ENCODE results near the gene HS1BP3. TPM values are rescaled to one million over a fixed set of nuclear protein-coding genes. Genes with fewer than 3 reads are reported as not detected.

HS1BP3 gene
- total RNA-seq, 2 experiments from 2014 or later, result 14.1 to 14.4 TPM

DNA sequence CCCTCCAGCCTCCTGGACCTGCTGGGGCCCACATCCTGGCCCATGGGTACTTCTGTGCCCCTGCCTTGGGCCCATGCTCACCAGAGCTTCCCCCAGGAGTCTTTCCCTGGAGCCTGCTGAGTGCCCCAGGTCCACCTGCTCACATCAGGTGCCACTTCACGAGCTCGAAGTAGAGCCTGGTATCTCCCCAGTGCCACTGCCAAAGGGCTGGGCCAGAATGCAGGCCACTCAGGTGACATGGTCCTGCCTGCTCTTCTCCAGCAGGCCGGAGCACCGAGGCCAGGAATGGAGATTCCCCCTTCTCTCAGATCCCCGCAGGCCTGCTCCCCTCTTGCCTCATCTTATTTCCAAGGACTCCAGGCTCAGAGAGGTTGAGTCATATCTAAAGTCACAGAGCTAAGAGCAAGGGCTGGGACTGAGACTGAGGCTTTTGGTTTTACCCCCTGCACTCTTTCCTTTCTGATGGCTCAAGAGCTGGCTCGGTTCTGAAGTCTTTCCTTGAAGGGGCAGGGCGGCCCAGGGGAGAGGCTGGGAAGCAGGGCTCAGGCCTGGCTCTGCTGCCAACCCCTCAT, 79.2 kb downstream of the HS1BP3 start:
- ChIA-PET POLR2A (no interaction called here), CTCF (interaction anchor here (1.0 to 1.4 kb wide), 2 partner anchors 15 to 80 kb away, joined by 3 to 5 read pairs; partner anchors contain the start of gene HS1BP3)
- Mint-ChIP-seq H3K9me3 (no peaks in the 10 kb centered on the region), H3K27me3 (peaks cover 2% of the 10 kb centered on the region), H3K4me1 (peaks cover 20% of the 10 kb centered on the region), H3K36me3 (ENCODE audit: low read depth) (peaks cover 6% of the 10 kb centered on the region), H3K27ac (peak overlapping the region; percentile 25), H3K4me3 (no peak overlapping the region)
- DNase-seq, result no peak

DNA sequence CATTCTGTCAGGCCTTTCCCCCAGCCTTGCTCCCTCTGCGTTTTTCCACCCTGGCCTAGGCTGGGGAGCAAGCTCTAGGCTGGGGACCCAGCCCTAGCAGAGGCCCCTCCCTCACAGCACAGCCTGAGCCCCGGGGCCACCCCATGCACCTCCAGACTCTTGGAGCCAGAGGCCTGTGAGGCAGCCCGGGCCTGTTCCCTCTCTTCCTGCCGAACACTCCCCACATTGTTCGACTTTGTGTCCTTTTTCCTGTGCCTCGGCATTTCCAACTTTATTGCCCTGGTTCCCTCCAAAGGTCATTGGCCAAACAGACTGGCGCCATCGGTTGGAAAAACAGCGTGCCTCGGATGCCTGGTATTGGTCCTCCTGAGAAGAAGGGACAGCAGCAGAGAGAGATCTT, 79.7 kb downstream of the HS1BP3 start:
- peaks cover 15% of the 10 kb centered on the region for H3K4me1 Mint-ChIP-seq
- no peak overlapping the region for H3K27ac Mint-ChIP-seq
- peaks cover 2% of the 10 kb centered on the region for H3K27me3 Mint-ChIP-seq
- CTCF ChIA-PET, result interaction anchor here (1.0 to 1.4 kb wide), 3 partner anchors 15 to 80 kb away, joined by 3 to 5 read pairs (median 3); partner anchors contain the start of gene HS1BP3
- no peaks in the 10 kb centered on the region for H3K9me3 Mint-ChIP-seq
- peaks cover under 1% of the 10 kb centered on the region for H3K36me3 Mint-ChIP-seq (ENCODE audit: low read depth)
- POLR2A ChIA-PET, result no interaction called here
- DNase-seq, result no peak
- H3K4me3 Mint-ChIP-seq, result no peak overlapping the region

DNA sequence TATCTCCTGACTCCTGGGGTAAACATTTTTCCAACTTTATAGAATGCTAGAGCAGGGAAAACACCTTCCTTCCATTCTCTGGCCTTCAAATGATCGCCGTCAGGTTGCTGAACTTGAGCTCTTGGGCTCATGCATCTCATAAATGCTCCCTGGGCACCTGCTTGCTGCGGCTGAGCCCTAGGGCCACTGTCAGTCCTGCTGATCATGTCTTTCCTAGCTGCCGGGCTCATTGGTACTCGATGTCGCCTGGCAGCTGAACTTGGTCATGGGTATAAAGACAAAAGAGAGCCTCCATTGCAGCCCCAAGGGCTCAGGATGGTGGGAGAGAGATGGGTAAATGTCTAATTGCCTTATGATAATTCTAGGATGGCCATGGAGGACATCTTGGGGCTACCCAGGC, 80.6 kb downstream of the HS1BP3 start:
- H3K27me3 Mint-ChIP-seq, result peaks cover 4% of the 10 kb centered on the region
- H3K4me1 Mint-ChIP-seq, result peaks cover 11% of the 10 kb centered on the region
- no peak overlapping the region for H3K4me3 Mint-ChIP-seq
- H3K27ac Mint-ChIP-seq, result no peak overlapping the region
- DNase-seq, result no peak
- no peaks in the 10 kb centered on the region for H3K36me3 Mint-ChIP-seq (ENCODE audit: low read depth)
- CTCF ChIA-PET, result interaction anchor here (1.4 kb wide), 1 partner anchor 18 kb away, joined by 3 read pairs; no protein-coding TSS in a partner anchor
- no peaks in the 10 kb centered on the region for H3K9me3 Mint-ChIP-seq
- POLR2A ChIA-PET, result no interaction called here

DNA sequence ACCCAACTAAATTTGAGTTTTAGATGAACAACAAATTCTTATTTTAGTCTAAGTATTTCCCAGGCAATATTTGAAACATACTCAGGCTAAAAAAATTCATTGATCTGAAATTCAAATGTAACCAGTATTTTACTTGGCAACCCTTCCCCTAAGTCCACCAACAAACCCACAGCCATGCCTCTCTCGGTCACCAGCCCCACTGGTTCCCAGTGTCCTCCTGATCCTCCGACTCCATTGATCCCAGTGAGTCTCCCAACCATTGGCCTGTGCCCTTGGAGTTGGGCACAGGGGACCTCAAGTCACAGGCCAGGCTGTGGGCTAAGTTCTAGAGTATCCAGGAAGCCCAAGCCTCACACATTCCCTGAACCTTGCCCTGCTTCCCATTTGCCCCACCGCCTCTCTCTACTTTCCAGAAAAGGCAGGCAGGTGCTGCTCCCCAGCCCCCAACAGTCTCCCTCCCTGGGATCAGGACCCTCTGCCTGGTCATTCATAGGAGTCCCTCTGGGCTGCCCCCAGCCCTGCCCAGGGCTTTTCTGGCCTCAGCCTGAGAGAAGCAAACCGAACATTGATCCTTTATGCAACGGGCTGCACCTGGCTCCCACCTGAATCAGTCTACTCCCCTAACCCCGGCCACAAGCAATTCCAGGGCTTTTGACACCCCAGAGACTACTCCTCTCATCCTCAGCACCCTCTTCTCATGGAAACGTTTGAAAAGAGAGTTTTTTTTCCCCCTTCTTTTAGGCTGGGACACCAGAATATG, 81.3 kb downstream of the HS1BP3 start:
- H3K36me3 Mint-ChIP-seq (ENCODE audit: low read depth), result no peaks in the 10 kb centered on the region
- H3K4me1 Mint-ChIP-seq, result peaks cover 11% of the 10 kb centered on the region
- H3K27me3 Mint-ChIP-seq, result peaks cover 5% of the 10 kb centered on the region
- DNase-seq, result no peak
- H3K9me3 Mint-ChIP-seq, result no peaks in the 10 kb centered on the region
- POLR2A ChIA-PET, result no interaction called here
- no peak overlapping the region for H3K4me3 Mint-ChIP-seq
- H3K27ac Mint-ChIP-seq, result peak overlapping the region; percentile 25
- CTCF ChIA-PET, result interaction anchor here (0.6 to 1.4 kb wide), 2 partner anchors 18 to 860 kb away, joined by 3 to 5 read pairs; no protein-coding TSS in a partner anchor

DNA sequence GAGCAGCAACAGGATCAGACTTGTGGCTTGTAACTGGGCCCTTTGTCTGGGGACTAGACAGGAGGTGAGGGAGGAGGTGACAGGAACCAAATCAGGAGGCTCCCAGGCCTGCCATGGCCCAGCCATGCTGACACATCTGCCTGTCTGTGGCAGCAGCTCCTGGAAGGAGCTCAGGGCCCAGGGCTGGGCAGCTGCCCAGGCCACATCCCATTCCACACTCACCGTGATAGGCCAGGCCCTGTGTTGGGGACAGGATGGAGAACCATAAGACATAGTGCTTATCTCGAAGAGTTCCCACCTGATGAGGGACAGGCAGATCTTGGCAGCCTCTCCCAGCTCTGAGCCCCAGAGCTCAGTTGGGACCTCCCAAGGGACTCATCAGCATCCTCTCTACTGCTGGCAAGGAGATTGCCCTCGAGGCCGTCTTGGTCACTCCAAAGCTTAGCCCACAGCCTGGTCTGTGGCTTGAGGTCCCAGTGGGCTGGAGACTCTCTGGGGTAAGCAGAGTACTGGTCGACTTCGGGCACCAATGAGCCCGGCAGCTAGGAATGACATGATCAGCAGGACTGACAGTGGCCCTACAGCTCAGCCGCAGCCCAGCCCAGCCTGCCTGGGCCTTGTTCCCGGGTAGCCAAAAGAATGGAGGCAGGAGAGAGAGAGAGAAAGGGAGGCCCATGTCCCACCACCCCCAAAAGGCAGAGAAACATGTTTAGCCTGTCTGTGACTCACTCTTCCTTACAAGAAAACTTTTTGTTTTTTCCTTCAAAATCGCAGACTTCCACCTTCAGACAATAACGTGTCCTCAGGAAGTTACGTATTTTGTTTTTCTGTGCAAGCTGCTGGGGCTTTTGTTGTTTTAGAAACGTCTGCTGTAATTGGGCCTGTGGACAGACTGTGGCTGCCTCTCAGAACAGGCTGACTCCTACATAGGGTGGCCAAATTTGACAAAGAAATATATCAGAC, 82.1 kb downstream of the HS1BP3 start:
- H3K4me1 Mint-ChIP-seq, result peaks cover 4% of the 10 kb centered on the region
- no peak overlapping the region for H3K27ac Mint-ChIP-seq
- no peaks in the 10 kb centered on the region for H3K36me3 Mint-ChIP-seq (ENCODE audit: low read depth)
- ChIA-PET CTCF (interaction anchor here (0.6 to 1.4 kb wide), 5 partner anchors 10 to 859 kb away, joined by 3 to 5 read pairs (median 3); no protein-coding TSS in a partner anchor), POLR2A (no interaction called here)
- H3K9me3 Mint-ChIP-seq, result no peaks in the 10 kb centered on the region
- H3K27me3 Mint-ChIP-seq, result peaks cover 6% of the 10 kb centered on the region
- DNase-seq, result no peak
- H3K4me3 Mint-ChIP-seq, result no peak overlapping the region

DNA sequence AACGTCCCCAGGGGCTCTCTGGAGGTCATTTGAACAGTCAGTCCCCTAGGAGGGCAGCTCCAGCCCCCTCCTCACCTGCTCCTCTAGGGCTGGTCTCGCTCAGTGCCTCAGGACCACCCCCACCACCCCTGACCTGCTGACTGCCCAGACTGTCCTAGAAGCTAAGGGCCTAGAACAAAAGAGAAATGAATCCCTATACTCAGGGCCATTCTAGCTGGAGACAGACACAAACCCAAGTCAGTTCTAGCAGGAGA, 83.0 kb downstream of the HS1BP3 start:
- H3K4me3 Mint-ChIP-seq, result no peak overlapping the region
- H3K9me3 Mint-ChIP-seq, result no peaks in the 10 kb centered on the region
- no peak for DNase-seq
- ChIA-PET CTCF (interaction anchor here (1.4 kb wide), 2 partner anchors 11 to 18 kb away, joined by 3 to 4 read pairs; no protein-coding TSS in a partner anchor), POLR2A (no interaction called here)
- H3K36me3 Mint-ChIP-seq (ENCODE audit: low read depth), result no peaks in the 10 kb centered on the region
- peaks cover 4% of the 10 kb centered on the region for H3K4me1 Mint-ChIP-seq
- peaks cover 6% of the 10 kb centered on the region for H3K27me3 Mint-ChIP-seq
- no peak overlapping the region for H3K27ac Mint-ChIP-seq

Other genes with a start within 250 kb of the HS1BP3 start
- under 1 TPM; 0.52 to 0.67 TPM for gene RHOB, start 204.0 kb downstream of the HS1BP3 start, total RNA-seq
- not detected for gene GDF7, start 16.0 kb upstream of the HS1BP3 start, total RNA-seq
- gene LDAH, start 172.0 kb upstream of the HS1BP3 start, total RNA-seq, result 10 to 100 TPM; 28.7 to 37.0 TPM

All from activated CD4-positive, alpha-beta T cell treated with anti-CD3 and anti-CD28 coated beads, Interleukin-2, amount 10 ng/mL, durations not matched to agents 7 days and 5 days (primary cell).